GM19043 (cell line): ENCODE data around the gene ORM1.

Source experiments
- ATAC-seq: cut with Tn5 transposase; IDR thresholded peaks from one replicate; pipeline ENCODE4 v1.9.1; 2021; ENCODE audit warnings: low read depth; ENCODE audit not compliant: unreplicated experiment

ORM1 gene

DNA sequence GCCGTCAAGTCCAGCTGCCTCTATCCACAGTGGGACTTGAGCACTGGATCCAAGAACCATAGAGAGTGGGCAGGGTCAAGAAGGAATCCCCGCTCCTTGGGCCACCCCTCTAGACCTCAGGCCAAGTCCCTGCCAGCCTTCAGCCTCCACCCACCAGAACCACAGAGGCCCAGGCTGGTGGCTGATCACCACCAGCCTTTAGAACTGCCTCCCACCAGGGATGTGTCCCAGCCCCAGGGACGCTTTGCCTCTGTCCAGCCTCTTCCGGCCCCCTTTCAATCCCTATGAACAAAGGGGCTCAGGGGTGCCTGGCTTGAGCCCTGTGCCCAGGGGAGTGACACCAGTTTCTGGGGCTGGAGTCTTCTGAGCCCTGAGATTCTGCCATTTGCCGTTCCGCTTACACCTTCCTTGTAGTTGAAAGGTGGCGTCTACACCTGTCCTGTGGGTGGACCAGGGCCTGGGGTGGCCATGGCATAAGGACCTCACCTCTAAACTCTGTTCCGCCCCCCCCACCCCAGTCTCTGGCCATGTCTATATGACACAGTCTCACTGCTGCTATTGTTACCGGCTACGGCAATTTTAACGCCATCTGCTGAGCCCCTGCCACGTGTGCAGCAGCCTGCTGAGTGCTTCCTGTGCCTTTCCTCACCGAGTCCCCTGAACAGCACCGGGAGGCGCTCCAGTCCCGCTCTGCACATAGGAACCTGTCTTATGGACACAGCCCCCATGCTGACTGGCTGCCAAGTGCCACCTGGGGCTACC lies 35.7 kb upstream of the ORM1 start:
- ATAC-seq, result no peak

- no peak for ATAC-seq
These were observed 35.1 kb upstream of the ORM1 start for GRCh38 chr9:114287763-114288192.

DNA sequence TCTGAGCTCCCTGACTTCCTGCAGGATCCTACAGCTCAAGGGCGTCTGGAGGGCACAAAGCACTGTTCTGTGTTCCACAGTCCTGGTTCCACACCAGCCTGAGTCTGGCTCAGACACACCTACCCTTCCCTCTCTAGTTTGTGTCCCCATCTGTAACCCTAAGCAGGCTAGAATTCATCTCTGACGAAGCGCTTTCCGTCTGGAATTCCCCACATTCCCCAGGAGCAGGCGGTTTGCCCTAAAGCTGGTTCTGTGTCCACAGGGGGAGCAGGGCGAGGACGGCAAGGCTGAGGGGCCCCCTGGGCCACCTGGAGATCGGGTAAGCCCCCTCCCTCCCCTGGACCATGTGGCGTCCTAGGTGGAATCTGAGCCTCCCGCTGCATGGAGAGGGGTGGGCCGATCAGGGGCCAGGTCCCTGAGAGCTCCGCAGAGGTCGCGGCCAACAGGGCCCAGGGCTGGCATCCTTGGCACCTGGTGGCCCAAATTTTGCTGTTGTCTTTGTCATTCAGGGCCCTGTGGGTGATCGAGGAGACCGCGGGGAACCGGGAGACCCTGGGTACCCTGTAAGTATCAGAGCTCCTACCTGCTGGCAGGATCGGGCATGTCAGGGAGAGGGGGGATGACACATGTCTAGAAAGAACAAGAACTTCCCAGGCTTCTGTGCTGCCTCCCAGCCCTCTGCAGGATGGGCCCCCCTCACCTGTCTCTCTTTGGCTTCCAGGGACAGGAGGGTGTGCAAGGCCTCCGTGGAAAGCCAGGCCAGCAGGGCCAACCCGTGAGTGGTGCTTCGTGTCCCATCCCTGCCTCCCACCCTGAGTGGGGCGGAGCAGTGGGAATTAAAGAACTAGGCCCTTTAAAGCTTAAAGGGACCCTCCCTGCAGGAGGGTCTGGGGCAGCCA lies 34.5 kb upstream of the ORM1 start:
- ATAC-seq, result no peak

GRCh38 chr9:114289106-114289505 lies 33.8 kb upstream of the ORM1 start:
- no peak for ATAC-seq

GRCh38 chr9:114289571-114290481 lies 33.1 kb upstream of the ORM1 start:
- ATAC-seq, result no peak

GRCh38 chr9:114290561-114290986 lies 32.3 kb upstream of the ORM1 start:
- no peak for ATAC-seq

DNA sequence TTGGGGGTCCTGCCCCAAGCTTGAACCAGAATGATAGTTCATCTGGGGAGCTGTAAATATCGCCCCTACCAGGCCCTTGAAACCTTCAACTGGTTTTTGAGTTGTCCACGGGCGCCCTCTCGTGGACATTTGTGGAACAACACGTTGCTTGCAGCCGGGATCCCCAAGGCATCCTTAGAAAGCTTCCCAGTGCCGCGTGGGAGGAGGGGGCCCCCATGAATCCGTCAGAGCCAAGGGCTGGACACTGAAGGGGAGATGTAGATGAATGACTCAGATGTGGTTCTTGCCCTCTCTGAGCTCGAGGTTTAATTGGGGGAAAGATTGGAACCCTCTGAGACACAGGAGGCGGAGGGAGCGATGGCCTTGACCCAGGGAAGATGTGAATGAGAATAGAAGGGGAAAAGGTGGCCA lies 31.8 kb upstream of the ORM1 start:
- no peak for ATAC-seq

- ATAC-seq, result no peak
These were observed 30.9 kb upstream of the ORM1 start for GRCh38 chr9:114291886-114292590.

GRCh38 chr9:114294664-114295063 lies 28.2 kb upstream of the ORM1 start:
- ATAC-seq, result no peak

DNA sequence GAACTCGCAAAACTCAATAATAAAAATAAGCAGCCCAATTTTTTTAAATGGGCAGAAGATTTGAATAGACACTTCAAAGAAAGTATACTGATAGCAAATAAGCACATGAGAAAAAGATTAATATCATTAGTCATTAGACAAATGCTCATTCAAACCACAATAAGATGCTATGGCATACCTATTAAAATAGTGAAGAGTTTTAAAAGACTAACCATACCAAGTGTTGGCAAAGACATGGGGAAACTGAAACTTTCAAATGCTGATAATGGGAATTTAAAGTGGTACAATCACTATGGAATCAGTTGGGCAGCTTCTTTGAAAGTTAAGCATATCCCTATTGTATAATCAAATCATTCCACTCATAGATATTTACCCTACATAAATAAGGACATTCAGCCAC lies 26.6 kb upstream of the ORM1 start:
- ATAC-seq, result no peak

- ATAC-seq, result no peak
These were observed 23.4 kb upstream of the ORM1 start for GRCh38 chr9:114299286-114300152.

GRCh38 chr9:114300153-114300845 lies 22.6 kb upstream of the ORM1 start:
- no peak for ATAC-seq

DNA sequence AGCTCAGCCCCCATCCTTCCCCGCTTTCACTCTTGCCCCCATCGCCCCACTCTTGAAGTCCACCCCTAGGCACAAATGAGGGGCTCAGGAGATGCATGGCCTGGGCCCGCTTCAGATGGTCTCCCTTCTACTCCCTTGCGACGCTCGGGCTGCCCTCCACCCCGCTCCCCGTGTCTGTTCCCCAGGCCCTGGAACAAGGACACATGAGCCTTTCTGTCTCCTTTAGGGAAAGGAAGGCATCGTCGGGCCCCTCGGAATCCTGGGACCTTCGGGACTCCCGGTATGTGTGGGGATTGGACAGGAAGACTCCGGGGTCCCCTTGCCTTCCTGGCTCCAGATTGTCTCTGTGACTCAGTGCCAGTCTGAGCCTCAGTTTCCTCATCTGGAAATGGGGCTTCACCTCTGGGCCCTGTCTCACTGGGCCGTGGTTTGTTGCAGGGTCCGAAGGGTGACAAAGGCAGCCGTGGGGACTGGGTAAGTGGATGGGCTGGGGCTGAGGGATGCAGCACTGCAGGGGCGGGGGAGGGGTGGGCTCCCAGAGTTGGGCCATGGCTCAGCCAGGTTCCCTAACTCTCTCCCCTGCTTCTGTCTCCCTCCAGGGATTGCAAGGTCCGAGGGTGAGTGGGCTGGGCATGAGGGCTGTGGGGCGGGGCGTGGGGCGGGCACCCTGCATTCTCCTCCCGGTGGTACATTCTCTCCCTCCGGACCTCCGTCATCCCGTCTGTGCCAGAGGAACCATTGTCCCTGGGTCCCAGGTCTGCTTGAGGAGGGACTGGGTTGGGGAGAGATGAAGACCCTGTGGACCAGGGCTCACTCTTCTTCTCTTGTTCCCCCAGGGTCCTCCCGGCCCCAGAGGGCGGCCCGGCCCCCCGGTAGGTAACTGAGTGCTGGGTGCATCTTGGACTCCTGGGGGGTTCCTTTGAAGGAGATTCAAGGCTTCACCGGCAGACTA lies 21.8 kb upstream of the ORM1 start:
- ATAC-seq, result no peak

DNA sequence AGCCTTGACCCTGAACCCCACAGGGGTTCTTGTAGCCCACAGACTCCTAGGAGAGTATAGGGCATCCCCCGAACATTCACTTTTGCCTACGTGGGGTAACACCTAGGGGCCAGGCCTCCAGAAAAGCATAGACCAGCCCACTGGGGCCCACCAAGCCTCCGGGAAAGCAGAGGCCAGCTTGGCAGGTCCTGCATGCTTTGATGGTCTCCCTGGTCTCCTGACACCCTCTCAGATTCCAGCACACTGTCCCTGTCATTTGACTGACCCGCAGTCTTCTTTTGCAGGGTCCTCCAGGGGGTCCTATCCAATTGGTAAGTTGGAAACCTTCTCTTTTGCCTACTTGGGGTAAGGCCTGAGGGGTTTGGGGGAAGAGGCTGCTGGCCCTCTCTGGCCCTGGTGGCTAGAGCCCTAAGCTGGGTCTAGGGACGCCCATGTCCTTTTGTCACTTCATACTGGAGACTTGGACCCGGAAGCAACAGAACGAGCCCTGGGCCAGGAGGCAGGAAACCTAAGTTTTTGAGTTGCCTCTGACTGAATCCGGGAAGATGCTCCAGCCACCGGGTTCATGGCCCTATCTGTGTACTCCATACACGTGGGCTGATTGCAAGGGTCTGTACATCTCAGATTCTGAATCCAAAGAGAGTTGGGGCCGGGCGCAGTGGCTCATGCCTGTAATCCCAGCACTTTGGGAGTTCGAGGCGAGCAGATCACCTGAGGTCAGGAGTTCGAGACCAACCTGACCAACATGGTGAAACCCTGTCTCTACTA lies 20.9 kb upstream of the ORM1 start:
- no peak for ATAC-seq

GRCh38 chr9:114302727-114303126 lies 20.2 kb upstream of the ORM1 start:
- no peak for ATAC-seq

GRCh38 chr9:114303571-114303970 lies 19.3 kb upstream of the ORM1 start:
- ATAC-seq, result no peak

DNA sequence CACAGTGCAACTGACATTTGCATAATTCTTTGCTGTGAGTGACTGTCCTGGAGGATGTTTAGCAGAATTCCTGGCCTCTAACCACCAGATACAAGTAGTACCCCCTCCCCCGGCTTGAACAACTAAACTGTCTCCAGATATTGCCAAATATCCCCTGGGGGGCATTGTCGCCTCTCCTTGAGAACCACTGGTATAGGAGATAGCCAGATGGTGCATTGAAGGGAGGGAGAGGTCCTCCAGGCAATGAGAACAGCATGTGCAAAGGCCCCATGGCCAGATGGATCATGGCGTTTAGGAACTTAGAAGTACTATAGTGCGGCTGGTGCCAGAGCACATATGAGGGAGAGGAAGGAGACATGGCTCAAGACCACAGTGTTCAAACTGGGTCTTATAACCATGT lies 18.9 kb upstream of the ORM1 start:
- ATAC-seq, result no peak
